Suprapubic skin (tissue), 4 donors: ENCODE measurements around the gene BMPER. TPM values are rescaled to one million over a fixed set of nuclear protein-coding genes. Genes with fewer than 3 reads are reported as not detected.

Source experiments
- DNase-seq, 2 donors: peaks; one replicate each; pipeline ENCODE4 v3.0.0-alpha.2; 2019; ENCODE audit warnings: low spot score in 2 of 2
- H3K27ac ChIP-seq: fragments of 200-600 bp; sonication (generic); one replicate; pipeline ENCODE4 v1.5.1; 2019
- H3K27me3 ChIP-seq: fragments of 200-600 bp; sonication (generic); one replicate; pipeline ENCODE4 v1.5.1; 2019
- H3K36me3 ChIP-seq: fragments of 200-600 bp; sonication (generic); one replicate; pipeline ENCODE4 v1.5.1; 2019
- H3K4me1 ChIP-seq: fragments of 200-600 bp; sonication (generic); one replicate; pipeline ENCODE4 v1.5.1; 2019
- H3K4me3 ChIP-seq: fragments of 200-600 bp; sonication (generic); one replicate; pipeline ENCODE4 v1.5.1; 2019; ENCODE audit warnings: mild to moderate bottlenecking
- H3K9me3 ChIP-seq: fragments of 200-600 bp; sonication (generic); one replicate; pipeline ENCODE4 v1.5.1; 2019
- EP300 ChIP-seq: sonication (generic); formaldehyde crosslinking; IDR thresholded peaks from one replicate; pipeline ENCODE4 v1.6.1; 2017; ENCODE audit warnings: antibody characterized with exemption
- POLR2A ChIP-seq, 2 donors: fragments of 450-650 bp; IDR thresholded peaks; one replicate each; pipeline ENCODE4 v1.6.1; 2017; ENCODE audit warnings: antibody characterized with exemption in 2 of 2, mild to moderate bottlenecking in 2 of 2, moderate library complexity in 2 of 2
- POLR2AphosphoS5 ChIP-seq, 3 donors: sonication (generic); formaldehyde crosslinking; IDR thresholded peaks; one replicate each; pipeline ENCODE4 v1.6.1; 2017; ENCODE audit warnings: antibody characterized with exemption in 3 of 3
- WGBS: methylation state at CpG from one replicate; pipeline ENCODE4 v1.1.5; 2018; 5-methylcytosine and 5-hydroxymethylcytosine counted together
- total RNA-seq, 4 donors: library from RNA; depleted of rRNA; stranded (reverse); fragments of >200 nt; gene quantifications; one replicate each; pipeline ENCODE4 v1.1.0, GENCODE V29; 2016
- TF ChIP-seq, protein P1 (sequence below), 2 donors: fragments of 200-600 bp in 1 of 2; fragments of 450-650 bp in 1 of 2; sonication (generic) in 1 of 2; IDR thresholded peaks; one replicate each; pipeline ENCODE4 v1.5.1; 2016 to 2019; ENCODE audit warnings: antibody characterized with exemption in 2 of 2, mild to moderate bottlenecking in 1 of 2, moderate library complexity in 1 of 2

The BMPER gene
- total RNA-seq, 4 donors from 2014 or later, result 0.52 to 7.2 (median 1.2) TPM

DNA sequence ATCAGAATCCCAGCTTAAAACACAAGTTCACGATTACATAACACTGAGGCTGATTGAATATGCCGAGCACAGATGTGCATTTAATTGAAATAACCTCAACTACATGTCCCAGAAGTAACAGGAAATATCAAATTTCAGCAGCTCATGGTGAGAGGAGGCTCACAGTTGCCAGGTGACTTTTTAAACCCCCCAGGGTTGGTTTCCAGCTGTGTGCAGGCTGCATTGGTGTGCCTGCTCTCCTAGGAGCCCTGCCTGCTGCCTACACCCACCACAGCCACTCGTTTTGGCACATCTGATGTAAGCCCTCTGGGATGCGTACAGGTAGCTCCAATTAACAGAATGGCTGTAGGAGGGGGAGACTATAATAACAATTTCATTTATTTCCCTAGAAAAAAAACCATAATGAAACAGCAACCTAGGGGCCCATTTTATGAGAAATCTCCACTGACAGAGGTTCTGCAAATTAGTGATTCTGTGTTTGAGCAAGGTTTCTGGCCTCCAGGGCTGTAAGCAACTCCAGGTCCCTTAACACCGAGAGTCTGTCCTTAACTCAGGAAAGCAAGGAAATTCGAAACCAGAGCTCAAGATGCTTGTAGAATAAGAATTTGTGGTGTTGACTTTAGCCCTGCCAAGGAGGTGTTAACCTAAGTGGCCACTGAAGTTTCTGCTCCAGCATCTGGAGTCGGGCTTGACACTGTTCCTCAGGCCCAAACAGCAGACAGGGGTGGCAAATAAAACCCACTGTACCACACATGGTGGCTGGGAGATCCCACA is 161.9 kb downstream of the BMPER start:
- no peak overlapping the region for H3K27ac ChIP-seq
- WGBS, result 69% methylated on average over 7 of the region's 7 CpGs
- no peak overlapping the region for H3K4me3 ChIP-seq
- H3K36me3 ChIP-seq, result no peaks in the 10 kb centered on the region
- H3K4me1 ChIP-seq, result no peaks in the 10 kb centered on the region
- H3K27me3 ChIP-seq, result no peaks in the 10 kb centered on the region
- TF ChIP-seq EP300 (no peak), POLR2A (IDR thresholded peaks at IDR 0.05) (no peak), POLR2AphosphoS5 (IDR thresholded peaks at IDR 0.05) (no peak)
- TF ChIP-seq, protein P1, sequence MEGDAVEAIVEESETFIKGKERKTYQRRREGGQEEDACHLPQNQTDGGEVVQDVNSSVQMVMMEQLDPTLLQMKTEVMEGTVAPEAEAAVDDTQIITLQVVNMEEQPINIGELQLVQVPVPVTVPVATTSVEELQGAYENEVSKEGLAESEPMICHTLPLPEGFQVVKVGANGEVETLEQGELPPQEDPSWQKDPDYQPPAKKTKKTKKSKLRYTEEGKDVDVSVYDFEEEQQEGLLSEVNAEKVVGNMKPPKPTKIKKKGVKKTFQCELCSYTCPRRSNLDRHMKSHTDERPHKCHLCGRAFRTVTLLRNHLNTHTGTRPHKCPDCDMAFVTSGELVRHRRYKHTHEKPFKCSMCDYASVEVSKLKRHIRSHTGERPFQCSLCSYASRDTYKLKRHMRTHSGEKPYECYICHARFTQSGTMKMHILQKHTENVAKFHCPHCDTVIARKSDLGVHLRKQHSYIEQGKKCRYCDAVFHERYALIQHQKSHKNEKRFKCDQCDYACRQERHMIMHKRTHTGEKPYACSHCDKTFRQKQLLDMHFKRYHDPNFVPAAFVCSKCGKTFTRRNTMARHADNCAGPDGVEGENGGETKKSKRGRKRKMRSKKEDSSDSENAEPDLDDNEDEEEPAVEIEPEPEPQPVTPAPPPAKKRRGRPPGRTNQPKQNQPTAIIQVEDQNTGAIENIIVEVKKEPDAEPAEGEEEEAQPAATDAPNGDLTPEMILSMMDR (IDR thresholded peaks at IDR 0.05), result no peak
- H3K9me3 ChIP-seq, result no peaks in the 10 kb centered on the region
- no peak for DNase-seq

DNA sequence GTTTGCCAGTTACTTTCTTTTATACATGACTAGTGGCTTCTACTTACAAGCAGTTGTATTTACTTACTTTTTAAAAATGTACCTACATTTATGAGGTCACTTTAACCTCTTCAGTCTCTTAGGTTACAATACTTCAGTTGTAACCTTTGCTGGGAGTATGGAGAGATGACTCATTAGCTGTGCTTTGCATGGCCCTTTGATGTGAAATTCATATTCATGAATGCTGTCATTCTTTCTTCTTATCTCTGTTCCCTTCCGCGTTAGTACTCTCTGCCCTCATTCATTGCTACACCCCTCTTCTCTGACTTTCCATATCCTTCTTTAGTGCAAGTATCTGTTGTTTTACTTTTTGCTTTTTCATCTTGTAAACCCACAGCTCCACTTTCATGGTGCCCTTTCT is 164.3 kb downstream of the BMPER start:
- Histone ChIP-seq H3K4me3 (no peak overlapping the region), H3K36me3 (no peaks in the 10 kb centered on the region), H3K27ac (no peak overlapping the region), H3K4me1 (no peaks in the 10 kb centered on the region), H3K27me3 (no peaks in the 10 kb centered on the region), H3K9me3 (no peaks in the 10 kb centered on the region)
- TF ChIP-seq POLR2A (IDR thresholded peaks at IDR 0.05), result no peak
- no peak for TF ChIP-seq POLR2AphosphoS5 (IDR thresholded peaks at IDR 0.05)
- TF ChIP-seq, protein P1 (IDR thresholded peaks at IDR 0.05), result no peak
- no peak for TF ChIP-seq EP300
- DNase-seq, result no peak
- 52% methylated on average over 2 of the region's 2 CpGs for WGBS

DNA sequence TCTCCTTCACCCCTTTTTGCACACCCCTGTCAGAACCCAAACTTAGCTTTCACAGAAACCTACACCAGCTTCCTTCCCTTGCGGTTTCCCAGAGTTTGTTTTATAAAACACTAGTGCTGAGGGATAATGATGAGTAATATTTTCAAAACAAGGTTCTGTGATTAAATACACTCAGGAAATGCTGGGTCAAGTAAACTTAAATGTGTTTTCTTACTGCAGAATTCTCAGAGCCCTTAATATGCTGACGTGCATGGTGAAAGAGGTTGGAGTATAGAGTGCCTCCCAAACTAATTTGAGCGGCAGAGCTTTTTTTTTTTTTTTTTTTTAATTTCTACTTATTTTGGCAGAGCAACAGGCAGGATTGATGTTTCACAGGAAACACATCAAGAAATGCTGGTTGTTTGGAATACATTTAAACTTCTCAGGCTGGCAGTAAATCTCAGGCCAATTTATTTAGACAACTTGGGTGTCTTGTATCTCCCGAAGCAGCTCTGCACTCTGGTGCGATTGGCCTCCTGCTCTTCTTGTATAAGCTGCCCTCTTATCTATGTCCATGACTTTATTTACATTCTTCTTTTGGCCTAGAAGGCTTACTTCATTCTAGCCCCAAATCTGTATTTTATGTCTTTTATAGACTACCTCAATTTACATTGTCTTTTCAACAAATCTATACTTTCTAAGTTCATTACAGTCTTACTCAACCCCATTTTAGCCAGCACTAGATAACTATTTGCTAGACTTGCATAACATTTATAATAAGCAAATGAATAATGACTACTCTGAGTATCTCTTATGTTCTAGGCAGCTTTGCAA is 165.4 kb downstream of the BMPER start:
- H3K9me3 ChIP-seq, result no peaks in the 10 kb centered on the region
- H3K36me3 ChIP-seq, result no peaks in the 10 kb centered on the region
- H3K4me1 ChIP-seq, result no peaks in the 10 kb centered on the region
- H3K27ac ChIP-seq, result no peak overlapping the region
- no peak for TF ChIP-seq EP300
- no peak for TF ChIP-seq POLR2AphosphoS5 (IDR thresholded peaks at IDR 0.05)
- no peak for TF ChIP-seq POLR2A (IDR thresholded peaks at IDR 0.05)
- TF ChIP-seq, protein P1 (IDR thresholded peaks at IDR 0.05), result no peak
- DNase-seq, result no peak
- 59% methylated on average over 5 of the region's 5 CpGs for WGBS
- H3K27me3 ChIP-seq, result no peaks in the 10 kb centered on the region
- H3K4me3 ChIP-seq, result no peak overlapping the region

DNA sequence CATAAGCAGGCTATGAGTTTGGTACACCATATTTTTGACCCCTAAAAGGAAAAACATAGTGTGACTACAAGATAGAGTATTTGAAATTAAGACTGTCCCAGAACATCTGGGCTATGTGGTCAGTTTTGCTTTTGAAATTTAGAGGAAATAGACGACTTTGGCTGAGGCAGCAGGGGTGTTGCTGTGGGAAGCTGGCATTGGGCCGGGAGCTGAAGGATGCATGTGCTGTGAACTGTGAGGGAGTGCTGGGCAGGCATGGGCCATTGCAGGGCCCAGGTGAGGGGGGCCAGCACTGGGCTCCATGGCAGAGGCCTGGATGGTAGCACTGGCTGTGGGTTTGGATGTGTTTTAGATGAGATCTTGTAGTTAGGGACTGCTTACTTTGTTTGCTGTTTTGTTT is 168.3 kb downstream of the BMPER start:
- no peak for DNase-seq
- no peak overlapping the region for H3K27ac ChIP-seq
- TF ChIP-seq, protein P1 (IDR thresholded peaks at IDR 0.05), result no peak
- TF ChIP-seq EP300 (no peak), POLR2AphosphoS5 (IDR thresholded peaks at IDR 0.05) (no peak), POLR2A (IDR thresholded peaks at IDR 0.05) (no peak)
- 57% methylated on average over 2 of the region's 2 CpGs for WGBS
- H3K4me1 ChIP-seq, result no peaks in the 10 kb centered on the region
- H3K36me3 ChIP-seq, result no peaks in the 10 kb centered on the region
- H3K9me3 ChIP-seq, result no peaks in the 10 kb centered on the region
- H3K27me3 ChIP-seq, result no peaks in the 10 kb centered on the region
- H3K4me3 ChIP-seq, result no peak overlapping the region

DNA sequence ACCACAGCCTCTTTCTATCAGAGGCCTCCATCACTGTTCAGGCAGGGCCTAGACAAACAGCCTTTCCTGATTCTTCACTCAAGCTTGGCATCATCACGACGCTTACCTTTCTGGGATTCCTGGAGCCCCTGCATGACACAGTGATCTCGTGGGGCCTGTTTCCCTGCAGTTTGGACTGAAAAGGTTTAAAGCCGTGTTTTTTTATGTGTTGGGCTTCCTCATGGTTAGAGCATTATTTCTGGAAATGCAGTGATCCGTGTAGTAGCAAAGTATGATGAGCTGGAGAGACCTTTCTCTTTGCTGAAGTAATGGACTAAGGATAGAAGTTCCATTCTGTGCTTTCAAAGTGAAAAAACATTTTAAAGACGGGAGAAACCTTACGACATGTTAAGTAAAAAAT is 169.1 kb downstream of the BMPER start:
- no peaks in the 10 kb centered on the region for H3K36me3 ChIP-seq
- no peaks in the 10 kb centered on the region for H3K4me1 ChIP-seq
- H3K27me3 ChIP-seq, result no peaks in the 10 kb centered on the region
- WGBS, result 89% methylated on average over 7 of the region's 7 CpGs
- H3K4me3 ChIP-seq, result no peak overlapping the region
- no peak overlapping the region for H3K27ac ChIP-seq
- H3K9me3 ChIP-seq, result no peaks in the 10 kb centered on the region
- TF ChIP-seq, protein P1 (IDR thresholded peaks at IDR 0.05), result no peak
- TF ChIP-seq POLR2AphosphoS5 (IDR thresholded peaks at IDR 0.05), result no peak
- TF ChIP-seq POLR2A (IDR thresholded peaks at IDR 0.05), result no peak
- no peak for TF ChIP-seq EP300
- DNase-seq, result no peak
